Karpas-422 (cell line): ENCODE results near the gene FAM53B. TPM values are rescaled to one million over a fixed set of nuclear protein-coding genes. Genes with fewer than 3 reads are reported as not detected.

Source experiments
- DNase-seq: peaks from one replicate; pipeline ENCODE4 v3.0.0-alpha.2; 2015
- H2AFZ ChIP-seq: fragments of 200-600 bp; sonication (generic); 2 replicates; pipeline ENCODE4 v1.6.1; 2014; ENCODE audit warnings: antibody characterized with exemption, low read length, mixed read lengths
- H3K27ac ChIP-seq: fragments of 200-600 bp; sonication (generic); 2 replicates; pipeline ENCODE4 v1.5.1; 2014; ENCODE audit warnings: mild to moderate bottlenecking, low read length, moderate library complexity
- H3K27me3 ChIP-seq: fragments of 200-600 bp; sonication (generic); 2 replicates; pipeline ENCODE4 v1.6.1; 2014; ENCODE audit warnings: low read length, mixed read lengths
- H3K36me3 ChIP-seq: fragments of 200-600 bp; sonication (generic); 2 replicates; pipeline ENCODE4 v1.6.1; 2014; ENCODE audit warnings: low read length, mixed read lengths; ENCODE audit not compliant: insufficient read depth
- H3K4me1 ChIP-seq: fragments of 200-600 bp; sonication (generic); 2 replicates; pipeline ENCODE4 v1.6.1; 2014; ENCODE audit warnings: mild to moderate bottlenecking, low read length, mixed read lengths
- H3K4me2 ChIP-seq: fragments of 200-600 bp; sonication (generic); 2 replicates; pipeline ENCODE4 v1.6.1; 2014; ENCODE audit warnings: low read length, low read depth, mild to moderate bottlenecking; ENCODE audit not compliant: poor library complexity, severe bottlenecking
- H3K4me3 ChIP-seq: fragments of 200-600 bp; sonication (generic); 2 replicates; pipeline ENCODE4 v1.5.1; 2014; ENCODE audit warnings: mild to moderate bottlenecking, antibody characterized with exemption, low read length, mixed read lengths
- H3K79me2 ChIP-seq: fragments of 200-600 bp; sonication (generic); 2 replicates; pipeline ENCODE4 v1.6.1; 2014; ENCODE audit warnings: mild to moderate bottlenecking, low read length, mixed read lengths
- H3K9ac ChIP-seq: fragments of 200-600 bp; sonication (generic); 2 replicates; pipeline ENCODE4 v1.6.0; 2014; ENCODE audit warnings: low read length
- H3K9me2 ChIP-seq: fragments of 200-600 bp; sonication (generic), shearing (Covaris generic); replicated peaks from 2 replicates; pipeline ENCODE4 v1.6.0; 2014; ENCODE audit warnings: mild to moderate bottlenecking, low read length, moderate library complexity; ENCODE audit not compliant: insufficient read depth
- H3K9me3 ChIP-seq: fragments of 300-700, 200-600 bp; sonication (generic); 2 replicates; pipeline ENCODE4 v1.6.1; 2014; ENCODE audit warnings: low read length, mixed read lengths
- H4K20me1 ChIP-seq: fragments of 200-600 bp; sonication (generic); 2 replicates; pipeline ENCODE4 v1.6.1; 2014; ENCODE audit warnings: mild to moderate bottlenecking, antibody characterized with exemption, low read length, low read depth; ENCODE audit not compliant: insufficient read depth
- total RNA-seq: library from RNA; depleted of rRNA; stranded (reverse); fragments of >200 nt; shearing (Covaris generic); gene quantifications from 2 replicates; pipeline ENCODE4 v1.2.3, GENCODE V29; 2014; ENCODE audit warnings: low replicate concordance

Gene FAM53B
- total RNA-seq, 1 experiment from 2014 or later = 72.5 TPM

- no peak overlapping the region for H2AFZ ChIP-seq
- peak overlapping the region; percentile 96 for H3K9ac ChIP-seq
- peaks cover 88% of the 10 kb centered on the region for H3K79me2 ChIP-seq
- no peaks in the 10 kb centered on the region for H3K9me2 ChIP-seq
- no peaks in the 10 kb centered on the region for H3K9me3 ChIP-seq
- H4K20me1 ChIP-seq = peaks cover 14% of the 10 kb centered on the region; the same call in 1 of the 2 replicates
- H3K4me3 ChIP-seq = peak overlapping the region; percentile 93
- no peaks in the 10 kb centered on the region for H3K27me3 ChIP-seq
- H3K27ac ChIP-seq = peak overlapping the region; percentile 95
- DNase-seq = peak; percentile 90
- H3K4me1 ChIP-seq = peaks cover 80% of the 10 kb centered on the region
- peak overlapping the region; percentile 75 for H3K4me2 ChIP-seq
- H3K36me3 ChIP-seq = 0 out of 2 replicates have a peak, but pooled peaks cover 3% of the 10 kb centered on the region
Measured at GRCh38 chr10:124740369-124741280, 3.6 kb downstream of the FAM53B start.

- H3K4me1 ChIP-seq = peaks cover 80% of the 10 kb centered on the region
- peak overlapping the region; percentile 93 for H3K4me3 ChIP-seq
- H3K9me2 ChIP-seq = no peaks in the 10 kb centered on the region
- DNase-seq = no peak
- H3K36me3 ChIP-seq = 0 out of 2 replicates have a peak, but pooled peaks cover 3% of the 10 kb centered on the region
- H3K9ac ChIP-seq = peak overlapping the region; percentile 96
- peak overlapping the region; percentile 75 for H3K4me2 ChIP-seq
- no peak overlapping the region for H2AFZ ChIP-seq
- H4K20me1 ChIP-seq = peaks cover 16% of the 10 kb centered on the region; the same call in 1 of the 2 replicates
- H3K27ac ChIP-seq = peak overlapping the region; percentile 95
- H3K9me3 ChIP-seq = no peaks in the 10 kb centered on the region
- H3K27me3 ChIP-seq = no peaks in the 10 kb centered on the region
- peaks cover 90% of the 10 kb centered on the region for H3K79me2 ChIP-seq
Measured at GRCh38 chr10:124739986-124740368, 4.2 kb downstream of the FAM53B start.

GRCh38 chr10:124739119-124739921 is 4.9 kb downstream of the FAM53B start:
- H4K20me1 ChIP-seq = peaks cover 22% of the 10 kb centered on the region; the same call in 1 of the 2 replicates
- H3K79me2 ChIP-seq = peaks cover 93% of the 10 kb centered on the region
- peak overlapping the region; percentile 93 for H3K4me3 ChIP-seq
- DNase-seq = no peak
- 0 out of 2 replicates have a peak, but pooled peaks cover 6% of the 10 kb centered on the region for H3K36me3 ChIP-seq
- no peaks in the 10 kb centered on the region for H3K9me3 ChIP-seq
- H3K27me3 ChIP-seq = no peaks in the 10 kb centered on the region
- H3K4me2 ChIP-seq = peak overlapping the region; percentile 75
- peak overlapping the region; percentile 96 for H3K9ac ChIP-seq
- no peak overlapping the region for H2AFZ ChIP-seq
- no peaks in the 10 kb centered on the region for H3K9me2 ChIP-seq
- H3K27ac ChIP-seq = peak overlapping the region; percentile 95
- H3K4me1 ChIP-seq = peaks cover 83% of the 10 kb centered on the region

- Histone ChIP-seq H3K9ac (peak overlapping the region; percentile 96), H2AFZ (no peak overlapping the region), H3K4me2 (peak overlapping the region; percentile 75), H3K27ac (peak overlapping the region; percentile 95), H3K27me3 (no peaks in the 10 kb centered on the region), H3K36me3 (0 out of 2 replicates have a peak, but pooled peaks cover 6% of the 10 kb centered on the region), H3K4me3 (peak overlapping the region; percentile 14; the same call in 1 of the 2 replicates), H3K9me2 (no peaks in the 10 kb centered on the region), H3K9me3 (no peaks in the 10 kb centered on the region), H4K20me1 (peaks cover 24% of the 10 kb centered on the region; the same call in 1 of the 2 replicates), H3K79me2 (peaks cover 98% of the 10 kb centered on the region), H3K4me1 (peaks cover 92% of the 10 kb centered on the region)
- DNase-seq = no peak
Measured at GRCh38 chr10:124738441-124738840, 5.7 kb downstream of the FAM53B start.

- DNase-seq = no peak
- Histone ChIP-seq H3K79me2 (peaks cover 99% of the 10 kb centered on the region), H3K9me3 (no peaks in the 10 kb centered on the region), H3K36me3 (peaks cover 6% of the 10 kb centered on the region; the same call in 1 of the 2 replicates), H3K4me3 (no peak overlapping the region; the same call in 1 of the 2 replicates), H3K27me3 (no peaks in the 10 kb centered on the region), H3K9me2 (no peaks in the 10 kb centered on the region), H3K27ac (peak overlapping the region; percentile 95), H4K20me1 (peaks cover 24% of the 10 kb centered on the region; the same call in 1 of the 2 replicates), H2AFZ (no peak overlapping the region), H3K4me1 (peaks cover 98% of the 10 kb centered on the region), H3K4me2 (peak overlapping the region; percentile 75), H3K9ac (peak overlapping the region; percentile 96)
Measured at GRCh38 chr10:124737708-124738107, 6.5 kb downstream of the FAM53B start.

- peaks cover 99% of the 10 kb centered on the region for H3K79me2 ChIP-seq
Measured at GRCh38 chr10:124737221-124737620, 7.0 kb downstream of the FAM53B start.

GRCh38 chr10:124736491-124737136 is 7.6 kb downstream of the FAM53B start:
- no peaks in the 10 kb centered on the region for H3K9me2 ChIP-seq
- peaks cover 100% of the 10 kb centered on the region for H3K79me2 ChIP-seq
- peak overlapping the region; percentile 75 for H3K4me2 ChIP-seq
- DNase-seq = no peak
- H3K4me1 ChIP-seq = peaks cover 93% of the 10 kb centered on the region
- H3K27ac ChIP-seq = peak overlapping the region; percentile 95
- H3K4me3 ChIP-seq = no peak overlapping the region
- peaks cover 24% of the 10 kb centered on the region; the same call in 1 of the 2 replicates for H4K20me1 ChIP-seq
- H3K9me3 ChIP-seq = no peaks in the 10 kb centered on the region
- H3K27me3 ChIP-seq = no peaks in the 10 kb centered on the region
- peak overlapping the region; percentile 96 for H3K9ac ChIP-seq
- H2AFZ ChIP-seq = no peak overlapping the region
- H3K36me3 ChIP-seq = peaks cover 8% of the 10 kb centered on the region; the same call in 1 of the 2 replicates

More at GRCh38 chr10:124737221-124737620, 7.0 kb downstream of the FAM53B start:
- H3K4me1 ChIP-seq = peaks cover 95% of the 10 kb centered on the region
- H3K36me3 ChIP-seq = peaks cover 6% of the 10 kb centered on the region; the same call in 1 of the 2 replicates
- H3K27me3 ChIP-seq = no peaks in the 10 kb centered on the region
- no peaks in the 10 kb centered on the region for H3K9me2 ChIP-seq
- no peaks in the 10 kb centered on the region for H3K9me3 ChIP-seq
- peaks cover 24% of the 10 kb centered on the region; the same call in 1 of the 2 replicates for H4K20me1 ChIP-seq
- peak overlapping the region; percentile 96 for H3K9ac ChIP-seq
- no peak for DNase-seq
- peak overlapping the region; percentile 75 for H3K4me2 ChIP-seq
- H2AFZ ChIP-seq = no peak overlapping the region
- no peak overlapping the region for H3K4me3 ChIP-seq
- H3K27ac ChIP-seq = peak overlapping the region; percentile 95
